SJCRH30 (cell line): Measurements from ENCODE around the gene STXBP5L. TPM values are rescaled to one million over a fixed set of nuclear protein-coding genes. Genes with fewer than 3 reads are reported as not detected.

ENCODE experiments used
- DNase-seq, 2 experiments: peaks; one replicate each; pipeline ENCODE4 v3.0.0-alpha.2; 2015 to 2020
- H3K27ac ChIP-seq: fragments of 250-450 bp; sonication (Bioruptor Pico); 2 replicates; pipeline ENCODE4 v1.5.1; 2020; ENCODE audit warnings: mild to moderate bottlenecking, moderate library complexity
- H3K27me3 ChIP-seq: fragments of 250-450 bp; sonication (Bioruptor Pico); 2 replicates; pipeline ENCODE4 v1.5.1; 2020; ENCODE audit warnings: mild to moderate bottlenecking, moderate library complexity
- H3K36me3 ChIP-seq: fragments of 250-450 bp; sonication (Bioruptor Pico); 2 replicates; pipeline ENCODE4 v1.5.1; 2020; ENCODE audit warnings: mild to moderate bottlenecking, moderate library complexity
- H3K4me1 ChIP-seq: fragments of 250-450 bp; sonication (Bioruptor Pico); 2 replicates; pipeline ENCODE4 v1.5.1; 2020; ENCODE audit warnings: mild to moderate bottlenecking, moderate library complexity
- H3K4me3 ChIP-seq: fragments of 250-450 bp; sonication (Bioruptor Pico); 2 replicates; pipeline ENCODE4 v1.5.1; 2020; ENCODE audit warnings: mild to moderate bottlenecking, moderate library complexity
- H3K9me3 ChIP-seq: fragments of 250-450 bp; sonication (Bioruptor Pico); replicated peaks from 2 replicates; pipeline ENCODE4 v1.5.1; 2020; ENCODE audit warnings: mild to moderate bottlenecking, moderate library complexity
- total RNA-seq: library from RNA; depleted of rRNA; stranded (reverse); fragments of >200 nt; shearing (Covaris generic); gene quantifications from 2 replicates; pipeline ENCODE4 v1.2.3, GENCODE V29; 2014; rRNA removed

Gene STXBP5L
- total RNA-seq, 1 experiment from 2014 or later, result 1.3 TPM

- DNase-seq, result no peak
- H3K27me3 ChIP-seq, result no peaks in the 10 kb centered on the region
- peaks cover 5% of the 10 kb centered on the region for H3K4me1 ChIP-seq
- H3K9me3 ChIP-seq, result no peaks in the 10 kb centered on the region
- H3K36me3 ChIP-seq, result peaks cover 87% of the 10 kb centered on the region
- H3K27ac ChIP-seq, result no peak overlapping the region
- no peak overlapping the region for H3K4me3 ChIP-seq
These were observed 565.0 kb downstream of the STXBP5L start for GRCh38 chr3:121473001-121473400.

Other genes with a start within 250 kb of the STXBP5L start
- gene HGD, start 226.0 kb upstream of the STXBP5L start, total RNA-seq, result 0.18 TPM in 1 of 2 replicates, not detected in the other
- gene RABL3, start 165.7 kb upstream of the STXBP5L start, total RNA-seq, result 19.7 and 21.4 TPM in 2 replicates
- 31.6 and 32.3 TPM in 2 replicates for gene GTF2E1, start 165.5 kb upstream of the STXBP5L start, total RNA-seq